Activated T-helper 1 cell treated with anti-CD3 and anti-CD28 coated beads, Interleukin-12 subunit alpha, Interleukin-12 subunit beta, Interleukin-2, Interleukin-4 antibody, amounts not matched to agents 30 ng/mL and 10 ng/mL and 1 ng/mL, durations not matched to agents 14 hours and 24 hours and 36 hours (primary cell): ENCODE measurements around the gene PHRF1. TPM values are rescaled to one million over a fixed set of nuclear protein-coding genes. Genes with fewer than 3 reads are reported as not detected.
A peak's percentile ranks its signal among the peaks of the same experiment; 100 is the strongest.

Experiments
- DNase-seq: peaks from one replicate; pipeline ENCODE4 v3.0.0; 2021; ENCODE audit warnings: low spot score
- H3K27ac Mint-ChIP-seq: one replicate; pipeline ENCODE4 v1.8.0; 2021; ENCODE audit warnings: mild to moderate bottlenecking, mixed read lengths
- H3K27me3 Mint-ChIP-seq: one replicate; pipeline ENCODE4 v1.8.0; 2022; ENCODE audit warnings: mild to moderate bottlenecking, moderate library complexity, mixed read lengths; ENCODE audit not compliant: insufficient read depth
- H3K36me3 Mint-ChIP-seq: one replicate; pipeline ENCODE4 v1.8.0; 2021; ENCODE audit warnings: low read depth, mixed read lengths
- H3K4me1 Mint-ChIP-seq: one replicate; pipeline ENCODE4 v1.8.0; 2021; ENCODE audit warnings: low read depth, mixed read lengths
- H3K4me3 Mint-ChIP-seq: one replicate; pipeline ENCODE4 v1.8.0; 2021; ENCODE audit warnings: mild to moderate bottlenecking, moderate library complexity, mixed read lengths
- H3K9me3 Mint-ChIP-seq: one replicate; pipeline ENCODE4 v1.8.0; 2021; ENCODE audit warnings: mixed read lengths
- intact Hi-C: fragments of 100-400 bp; cut with micrococcal nuclease; formaldehyde crosslinking; loops from one replicate; pipeline ENCODE4 v1.15.1; 2024
- total RNA-seq: library from RNA; stranded (reverse); gene quantifications from 2 replicates; pipeline ENCODE4 v1.2.3, GENCODE V29; 2022

Gene PHRF1
- total RNA-seq, 1 donor from 2014 or later = 58.6 TPM

DNA sequence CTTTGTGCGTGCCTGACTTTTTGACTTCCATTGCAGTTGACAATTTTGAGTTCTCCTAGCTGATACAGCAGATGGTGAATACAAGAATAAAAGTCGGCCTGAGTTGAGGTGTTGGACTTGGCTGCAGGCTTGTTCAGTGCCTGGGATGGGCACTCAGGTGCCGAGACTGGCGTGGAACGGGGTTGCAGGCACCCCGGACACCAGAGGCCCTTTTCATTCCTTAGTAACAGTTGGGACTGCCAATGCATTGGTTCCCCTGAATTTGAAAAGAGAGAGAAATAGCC is 1.3 kb downstream of the PHRF1 start:
- Mint-ChIP-seq H3K4me3 (peak overlapping the region; percentile 94), H3K27me3 (peaks cover 15% of the 10 kb centered on the region), H3K36me3 (peaks cover 14% of the 10 kb centered on the region), H3K4me1 (peaks cover 43% of the 10 kb centered on the region), H3K9me3 (no peaks in the 10 kb centered on the region), H3K27ac (peak overlapping the region; percentile 59)
- intact Hi-C loops = loop anchor here (5.0 kb wide), 2 partner anchors 310 to 370 kb away; partner anchors contain the start of genes BET1L and RIC8A
- no peak for DNase-seq

DNA sequence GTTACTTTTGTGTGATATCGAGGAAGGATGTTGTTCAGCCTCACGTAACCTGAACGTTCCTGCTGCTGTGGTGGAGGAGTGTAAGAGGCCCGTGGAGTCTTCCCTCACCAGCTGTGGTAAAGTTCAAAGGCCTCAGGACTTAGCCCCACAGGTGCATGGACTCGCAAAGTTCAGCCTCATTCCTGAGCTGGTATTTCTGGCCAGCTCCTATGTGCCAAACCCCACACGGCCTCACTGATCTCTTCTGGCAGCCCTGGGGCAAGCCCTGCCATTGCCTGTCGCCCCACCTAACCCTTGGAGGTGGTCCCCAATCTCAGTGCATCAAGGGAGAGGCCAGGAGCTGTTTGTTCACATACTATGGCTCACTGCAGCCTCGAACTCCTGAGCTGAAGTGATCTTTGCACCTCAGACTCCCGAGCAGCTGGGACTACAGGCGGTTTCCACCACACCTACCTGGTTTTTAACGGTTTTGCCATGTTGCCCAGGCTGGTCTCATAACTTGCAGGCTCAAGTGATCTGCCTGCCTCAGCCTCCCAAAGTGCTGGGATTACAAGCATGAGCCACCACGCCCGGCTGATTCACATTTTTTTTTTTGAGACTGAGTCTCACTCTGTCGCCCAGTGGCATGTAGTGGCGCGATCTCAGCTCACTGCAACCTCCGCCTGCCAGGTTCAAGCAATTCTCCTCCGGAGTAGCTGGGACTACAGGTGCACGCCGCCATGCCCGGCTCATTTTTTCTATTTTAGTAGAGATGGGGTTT is 2.2 kb downstream of the PHRF1 start:
- H3K36me3 Mint-ChIP-seq = peaks cover 15% of the 10 kb centered on the region
- intact Hi-C loops = loop anchor here (5.0 kb wide), 2 partner anchors 311 to 371 kb away; partner anchors contain the start of genes BET1L and RIC8A
- no peaks in the 10 kb centered on the region for H3K9me3 Mint-ChIP-seq
- H3K27ac Mint-ChIP-seq = peak overlapping the region; percentile 4
- DNase-seq = no peak
- peaks cover 43% of the 10 kb centered on the region for H3K4me1 Mint-ChIP-seq
- H3K27me3 Mint-ChIP-seq = peaks cover 14% of the 10 kb centered on the region
- peak overlapping the region; percentile 94 for H3K4me3 Mint-ChIP-seq

DNA sequence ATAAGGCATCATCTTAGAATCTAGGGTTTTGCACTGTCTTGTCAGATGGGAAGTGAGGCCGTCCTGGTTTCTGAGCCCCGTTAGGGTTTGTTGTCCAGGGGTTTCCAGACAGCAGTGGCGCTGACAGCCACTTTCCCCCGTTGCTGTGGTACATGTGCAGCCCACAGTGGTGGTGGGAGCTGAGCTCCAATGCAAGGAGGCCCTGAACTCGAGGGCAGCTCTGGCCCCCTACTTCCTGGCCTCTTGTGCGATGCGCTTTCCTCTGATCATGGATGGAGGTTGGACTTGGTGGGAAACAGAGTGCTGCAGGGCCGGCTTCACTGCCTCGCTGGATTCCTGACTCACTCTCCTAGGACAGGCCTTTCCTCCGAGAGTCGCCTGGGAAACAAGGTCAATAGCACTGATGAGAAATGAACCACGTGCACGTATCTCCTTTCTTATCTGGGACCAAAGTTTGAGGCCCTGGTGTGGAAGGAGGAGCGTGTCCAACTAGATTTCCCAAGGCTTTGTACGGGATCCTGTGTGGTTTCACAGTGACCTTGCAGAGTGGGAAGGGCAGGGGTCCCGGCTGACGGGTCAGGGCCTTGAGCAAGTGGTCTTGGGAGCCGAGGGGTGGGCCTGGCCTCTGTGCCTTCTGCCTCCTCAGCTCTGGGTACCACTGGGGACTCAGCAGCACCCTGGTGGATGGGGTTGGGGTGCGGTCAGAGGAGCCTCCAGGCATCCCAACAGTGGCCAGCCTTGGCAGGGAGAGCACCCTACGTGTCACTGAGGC is 3.7 kb downstream of the PHRF1 start:
- no peak for DNase-seq
- Mint-ChIP-seq H3K36me3 (peaks cover 16% of the 10 kb centered on the region), H3K9me3 (no peaks in the 10 kb centered on the region), H3K4me3 (no peak overlapping the region), H3K27ac (no peak overlapping the region), H3K4me1 (peaks cover 31% of the 10 kb centered on the region), H3K27me3 (peaks cover 3% of the 10 kb centered on the region)
- intact Hi-C loops = loop anchor here (5.0 kb wide), 2 partner anchors 313 to 373 kb away; partner anchors contain the start of genes BET1L and RIC8A

DNA sequence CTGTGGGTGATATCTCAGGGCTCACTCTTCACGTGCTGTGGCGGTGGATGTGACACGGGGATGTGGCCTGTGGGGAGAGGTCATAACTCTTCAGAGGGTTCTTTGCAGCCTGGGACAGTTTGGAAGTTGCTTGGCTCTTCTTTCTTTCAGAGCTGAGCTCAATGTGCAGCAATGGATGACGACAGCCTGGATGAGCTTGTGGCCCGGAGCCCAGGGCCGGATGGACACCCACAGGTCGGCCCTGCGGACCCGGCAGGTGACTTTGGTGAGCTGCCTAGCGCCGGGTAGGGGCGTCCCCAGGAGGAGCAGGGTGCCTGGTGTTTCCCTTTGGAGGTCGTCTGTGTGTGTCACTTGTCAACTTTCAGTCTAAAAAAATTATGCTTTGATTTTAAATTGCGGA is 5.1 kb downstream of the PHRF1 start:
- Mint-ChIP-seq H3K27ac (peak overlapping the region; percentile 26), H3K4me1 (peaks cover 32% of the 10 kb centered on the region), H3K36me3 (peaks cover 20% of the 10 kb centered on the region), H3K4me3 (peak overlapping the region; percentile 48), H3K27me3 (no peaks in the 10 kb centered on the region), H3K9me3 (no peaks in the 10 kb centered on the region)
- DNase-seq = no peak
- intact Hi-C loops = no loop called here

DNA sequence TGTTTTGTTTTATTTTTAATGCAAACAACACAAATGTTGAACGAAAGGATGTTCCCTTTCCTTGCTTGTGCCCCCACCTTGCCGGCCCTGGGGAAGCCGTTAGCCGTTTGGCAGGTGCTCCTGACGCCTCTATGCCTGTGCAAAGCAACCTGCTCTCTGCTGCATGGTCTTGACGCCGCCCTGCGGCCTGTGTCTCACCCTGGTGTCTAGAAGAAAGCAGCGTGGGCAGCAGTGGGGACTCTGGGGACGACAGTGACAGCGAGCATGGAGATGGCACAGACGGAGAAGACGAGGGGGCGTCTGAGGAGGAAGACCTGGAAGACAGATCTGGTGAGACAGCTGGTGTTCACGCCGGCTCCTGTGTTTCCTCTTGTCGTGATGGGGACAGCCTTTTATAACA is 5.5 kb downstream of the PHRF1 start:
- H3K27me3 Mint-ChIP-seq = no peaks in the 10 kb centered on the region
- no peak for DNase-seq
- H3K4me1 Mint-ChIP-seq = peaks cover 35% of the 10 kb centered on the region
- H3K36me3 Mint-ChIP-seq = peaks cover 23% of the 10 kb centered on the region
- H3K27ac Mint-ChIP-seq = no peak overlapping the region
- intact Hi-C loops = no loop called here
- H3K4me3 Mint-ChIP-seq = no peak overlapping the region
- H3K9me3 Mint-ChIP-seq = no peaks in the 10 kb centered on the region

DNA sequence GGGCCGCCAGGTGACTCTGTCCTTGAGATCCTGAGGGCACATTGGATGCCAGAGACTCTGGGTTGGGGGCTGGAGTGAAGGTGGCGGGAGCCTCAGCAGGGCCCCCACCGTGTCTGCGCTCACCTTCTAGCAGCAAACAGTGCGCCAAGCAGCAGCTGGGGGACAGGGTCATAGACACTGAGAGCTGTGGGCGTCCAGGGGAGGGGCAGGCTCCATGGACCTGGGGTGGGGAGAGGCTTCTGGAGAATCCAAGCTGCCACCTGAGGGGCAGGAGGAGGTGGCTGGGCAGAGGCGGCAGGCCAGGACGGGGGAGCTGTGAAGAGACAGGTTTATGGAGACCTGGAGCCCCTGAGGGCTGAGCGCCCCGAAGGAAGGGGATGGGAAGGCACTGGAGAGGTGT is 8.0 kb downstream of the PHRF1 start:
- Mint-ChIP-seq H3K27me3 (no peaks in the 10 kb centered on the region), H3K36me3 (peaks cover 31% of the 10 kb centered on the region), H3K9me3 (no peaks in the 10 kb centered on the region), H3K27ac (no peak overlapping the region), H3K4me1 (peaks cover 34% of the 10 kb centered on the region), H3K4me3 (no peak overlapping the region)
- intact Hi-C loops = no loop called here
- DNase-seq = no peak

DNA sequence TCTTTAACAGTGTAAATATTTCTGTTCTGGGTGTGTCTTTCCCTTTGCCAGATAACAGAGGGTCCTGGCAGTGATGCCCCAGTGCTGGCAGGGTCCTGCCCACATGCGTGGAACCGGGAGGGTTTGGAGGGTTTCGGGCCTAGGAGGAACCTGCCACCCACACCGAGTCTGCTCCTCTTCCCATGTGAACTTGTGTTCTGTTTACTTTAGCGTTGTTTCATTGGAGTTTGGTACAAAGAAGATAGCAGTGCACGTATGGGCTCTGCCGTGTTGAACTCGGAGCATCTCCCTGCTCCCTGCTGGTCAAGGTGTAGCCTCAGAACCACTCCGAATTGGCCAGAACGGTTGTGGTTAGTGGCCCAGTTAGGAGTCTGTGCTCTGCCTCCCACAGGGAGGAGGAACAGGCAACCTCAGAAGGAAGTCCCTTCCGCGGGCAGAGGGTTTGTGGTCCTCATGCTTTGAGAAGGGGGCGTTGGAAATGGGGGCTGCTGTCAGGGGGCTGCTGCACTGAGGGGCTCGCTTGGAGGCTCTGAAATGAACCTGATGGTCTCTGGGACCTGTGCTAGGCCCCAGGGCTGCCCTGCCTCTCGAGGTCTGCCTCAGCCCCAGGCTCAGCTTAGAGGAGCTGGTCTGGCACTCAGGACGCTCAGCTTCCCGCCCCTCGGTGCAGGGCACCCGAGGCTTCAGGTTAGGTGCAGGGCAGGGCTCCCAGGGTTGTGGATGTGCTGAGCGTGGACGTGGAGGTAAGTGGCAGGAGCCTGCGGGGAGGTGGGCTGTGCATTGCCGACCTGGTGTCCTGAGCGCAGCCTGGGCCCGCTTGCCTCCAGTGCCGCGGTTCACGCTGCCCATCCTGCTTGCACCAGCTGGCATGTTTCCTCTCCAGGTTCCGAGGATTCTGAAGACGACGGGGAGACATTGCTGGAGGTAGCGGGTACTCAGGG is 10.4 kb downstream of the PHRF1 start:
- peak overlapping the region; percentile 67 for H3K27ac Mint-ChIP-seq
- no peaks in the 10 kb centered on the region for H3K27me3 Mint-ChIP-seq
- H3K9me3 Mint-ChIP-seq = no peaks in the 10 kb centered on the region
- H3K4me3 Mint-ChIP-seq = no peak overlapping the region
- peaks cover 31% of the 10 kb centered on the region for H3K36me3 Mint-ChIP-seq
- peaks cover 23% of the 10 kb centered on the region for H3K4me1 Mint-ChIP-seq
- no peak for DNase-seq
- intact Hi-C loops = no loop called here

DNA sequence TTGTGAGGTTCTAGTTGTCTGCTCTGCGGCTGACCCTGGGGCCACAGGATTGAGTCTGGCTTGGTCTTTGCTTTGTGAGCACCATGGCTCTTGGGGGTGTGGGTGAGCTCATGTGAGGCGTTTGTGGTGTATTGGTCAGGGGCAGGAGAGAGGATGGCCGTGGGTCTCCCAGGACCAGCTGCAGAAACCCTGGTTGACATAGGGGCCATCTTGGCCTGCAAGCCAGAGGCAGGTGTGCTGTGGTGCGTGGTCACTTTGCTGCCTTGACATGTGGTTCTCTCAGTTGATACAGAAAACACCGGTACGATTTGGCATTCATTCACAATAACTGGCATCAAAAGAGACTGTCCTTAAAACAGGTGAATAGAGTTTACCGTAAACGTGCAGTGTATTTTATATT is 11.3 kb downstream of the PHRF1 start:
- peaks cover 23% of the 10 kb centered on the region for H3K4me1 Mint-ChIP-seq
- intact Hi-C loops = no loop called here
- no peak for DNase-seq
- peak overlapping the region; percentile 99 for H3K27ac Mint-ChIP-seq
- peaks cover 32% of the 10 kb centered on the region for H3K36me3 Mint-ChIP-seq
- peak overlapping the region; percentile 81 for H3K4me3 Mint-ChIP-seq
- no peaks in the 10 kb centered on the region for H3K27me3 Mint-ChIP-seq
- H3K9me3 Mint-ChIP-seq = no peaks in the 10 kb centered on the region

DNA sequence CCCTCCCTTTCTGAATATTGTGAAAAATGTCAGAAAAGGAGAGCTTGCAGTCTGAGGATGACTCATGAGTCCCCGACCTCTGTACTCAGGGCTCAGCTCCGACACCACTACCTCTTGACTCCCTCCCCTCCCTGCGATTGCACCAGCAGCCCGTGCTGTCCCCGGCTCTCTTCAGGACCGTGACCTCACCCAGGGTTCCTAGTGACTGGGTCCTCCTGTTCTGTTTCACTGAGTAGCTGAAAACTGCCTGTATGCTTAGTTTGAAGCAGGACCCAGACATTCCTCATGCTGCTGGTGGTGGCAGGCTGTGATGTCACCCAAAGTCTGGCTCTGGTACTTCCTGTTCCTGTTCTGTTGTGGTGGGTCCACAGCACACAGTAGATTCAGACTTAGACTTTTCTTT is 11.7 kb downstream of the PHRF1 start:
- Mint-ChIP-seq H3K27ac (peak overlapping the region; percentile 99), H3K36me3 (peaks cover 35% of the 10 kb centered on the region), H3K4me1 (peaks cover 23% of the 10 kb centered on the region), H3K9me3 (no peaks in the 10 kb centered on the region), H3K4me3 (peak overlapping the region; percentile 81), H3K27me3 (no peaks in the 10 kb centered on the region)
- DNase-seq = peak; percentile 60
- intact Hi-C loops = loop anchor here (1.0 kb wide), 1 partner anchor 27 kb away; the partner anchor contains the start of gene IRF7

DNA sequence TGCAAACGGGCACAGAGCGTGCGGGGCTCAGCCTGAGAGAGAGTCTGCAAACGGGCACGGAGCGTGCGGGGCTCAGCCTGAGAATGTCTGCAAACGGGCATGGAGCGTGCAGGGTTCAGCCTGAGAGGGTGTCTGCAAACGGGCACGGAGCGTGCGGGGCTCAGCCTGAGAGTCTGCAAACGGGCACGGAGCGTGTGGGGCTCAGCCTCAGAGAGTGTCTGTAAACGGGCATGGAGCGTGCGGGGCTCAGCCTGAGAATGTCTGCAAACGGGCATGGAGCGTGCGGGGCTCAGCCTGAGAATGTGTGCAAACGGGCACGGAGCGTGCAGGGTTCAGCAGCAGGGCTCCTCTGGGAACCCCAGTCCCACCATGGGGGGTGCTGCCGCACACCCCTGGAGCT is 13.5 kb downstream of the PHRF1 start:
- H3K36me3 Mint-ChIP-seq = peaks cover 41% of the 10 kb centered on the region
- peaks cover 23% of the 10 kb centered on the region for H3K4me1 Mint-ChIP-seq
- no peak for DNase-seq
- no peaks in the 10 kb centered on the region for H3K9me3 Mint-ChIP-seq
- H3K27me3 Mint-ChIP-seq = no peaks in the 10 kb centered on the region
- H3K4me3 Mint-ChIP-seq = no peak overlapping the region
- no peak overlapping the region for H3K27ac Mint-ChIP-seq
- intact Hi-C loops = no loop called here

DNA sequence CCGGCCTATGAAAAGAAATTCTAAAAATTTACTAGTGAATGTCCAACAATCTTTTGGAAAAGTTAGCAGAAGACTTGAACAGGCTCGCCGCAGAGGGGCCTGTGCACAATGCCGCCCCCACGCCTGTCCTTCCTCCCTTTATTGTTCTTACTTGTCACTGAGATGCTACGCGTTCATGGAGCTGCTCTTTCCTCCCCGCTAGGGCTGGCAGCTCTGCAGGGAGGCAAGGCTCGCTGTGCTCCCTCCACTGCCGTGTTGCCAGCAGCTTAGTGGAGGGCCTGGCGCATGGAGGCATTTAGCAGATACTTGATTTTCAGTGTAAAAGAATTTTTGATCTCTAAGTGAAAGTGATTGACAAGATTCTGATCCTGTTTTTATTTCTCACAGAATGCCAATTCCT is 14.7 kb downstream of the PHRF1 start:
- H3K9me3 Mint-ChIP-seq = no peaks in the 10 kb centered on the region
- no peak overlapping the region for H3K27ac Mint-ChIP-seq
- H3K36me3 Mint-ChIP-seq = peaks cover 40% of the 10 kb centered on the region
- no peak for DNase-seq
- H3K4me1 Mint-ChIP-seq = peaks cover 24% of the 10 kb centered on the region
- intact Hi-C loops = no loop called here
- no peaks in the 10 kb centered on the region for H3K27me3 Mint-ChIP-seq
- H3K4me3 Mint-ChIP-seq = no peak overlapping the region

DNA sequence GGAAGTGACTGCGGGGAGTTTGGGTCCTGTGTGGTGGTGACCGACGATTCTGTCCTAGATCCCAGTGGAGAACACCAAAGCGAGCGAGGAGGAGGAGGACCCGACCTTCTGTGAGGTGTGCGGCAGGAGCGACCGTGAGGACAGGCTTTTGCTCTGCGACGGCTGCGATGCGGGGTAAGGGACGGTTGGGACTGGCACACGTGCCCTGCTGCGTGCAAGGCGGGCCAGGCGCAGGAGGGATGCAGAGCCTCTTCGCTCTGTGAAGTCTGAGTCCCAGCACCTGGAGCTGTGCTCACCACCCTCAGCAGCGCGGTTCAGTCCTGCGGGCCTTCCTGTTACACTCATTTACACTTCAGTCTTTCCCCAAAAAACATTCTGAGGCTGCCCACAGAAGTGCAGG is 16.2 kb downstream of the PHRF1 start:
- intact Hi-C loops = no loop called here
- H3K27ac Mint-ChIP-seq = no peak overlapping the region
- peaks cover 19% of the 10 kb centered on the region for H3K4me1 Mint-ChIP-seq
- H3K27me3 Mint-ChIP-seq = no peaks in the 10 kb centered on the region
- DNase-seq = no peak
- no peak overlapping the region for H3K4me3 Mint-ChIP-seq
- H3K9me3 Mint-ChIP-seq = no peaks in the 10 kb centered on the region
- peaks cover 39% of the 10 kb centered on the region for H3K36me3 Mint-ChIP-seq
